HepG2 (cell line): ENCODE measurements around the gene AFDN. TPM values are rescaled to one million over a fixed set of nuclear protein-coding genes. Genes with fewer than 3 reads are reported as not detected.

Source experiments
- ATAC-seq: fragments of 200-7000 bp; cut with Tn5 transposase; 3 replicates; pipeline ENCODE4 v1.9.1; 2020; ENCODE audit warnings: mild to moderate bottlenecking, moderate library complexity
- BruUV-seq: library from RNA; stranded (reverse); fragments of 400-500 nt; replicated peaks from 2 replicates; lab custom pipeline; 2021; lab: Mats Ljungman, UMichigan
- CTCF ChIA-PET: fragments of 300-600 bp; formaldehyde crosslinking; extraction: SDS; loops from one replicate; lab custom pipeline; 2021; ENCODE audit warnings: low total read pairs, inconsistent platforms, low intra/inter-chr PET ratio; lab: Yijun Ruan, JAX
- POLR2A ChIA-PET: fragments of 350-600 bp; sonication (Branson Sonifier 250); formaldehyde crosslinking; loops from one replicate; lab custom pipeline; 2020; ENCODE audit warnings: antibody characterized with exemption, inconsistent platforms; lab: Yijun Ruan, JAX
- DNase-seq: peaks from one replicate; pipeline ENCODE4 v3.0.0-alpha.2; 2015; ENCODE audit warnings: low spot score
- FAIRE-seq: peaks from 3 replicates; lab custom pipeline; 2011; peaks lifted over from hg19 to GRCh38; lab: Jason Lieb, UNC
- H2AFZ ChIP-seq: one replicate; pipeline ENCODE4 v1.6.1; 2011; ENCODE audit warnings: low read length, inconsistent platforms
- H3K27ac ChIP-seq: fragments of 300-600 bp; 3 replicates; pipeline ENCODE4 v1.8.0; 2011; ENCODE audit warnings: mixed run types, mild to moderate bottlenecking, mixed read lengths, low read length, inconsistent platforms; ENCODE audit not compliant: insufficient read depth; ENCODE audit errors: extremely low read length
- H3K27me3 ChIP-seq, 2 experiments: fragments of 200-600 bp in 1 of 2; 2 replicates in 1 of 2; 3 replicates in 1 of 2; pipeline versions ENCODE4 v1.6.0 to v1.8.0; 2011; ENCODE audit warnings: low read length in 2 of 2, mild to moderate bottlenecking in 2 of 2, moderate library complexity in 2 of 2, inconsistent platforms in 1 of 2; ENCODE audit not compliant: insufficient read depth in 2 of 2, control insufficient read depth in 1 of 2
- H3K36me3 ChIP-seq, 2 experiments: fragments of 200-600 bp in 1 of 2; replicated peaks in 1 of 2; 2 replicates in 1 of 2; 3 replicates in 1 of 2; pipeline versions ENCODE4 v1.5.1 to v1.8.0; 2011; ENCODE audit warnings: low read length in 2 of 2, inconsistent platforms in 1 of 2; ENCODE audit not compliant: insufficient read depth in 2 of 2, control insufficient read depth in 1 of 2
- H3K4me1 ChIP-seq: 2 replicates; pipeline ENCODE4 v1.5.1; 2012; ENCODE audit warnings: low read length, inconsistent platforms; ENCODE audit not compliant: insufficient read depth
- H3K4me2 ChIP-seq: 2 replicates; pipeline ENCODE4 v1.6.0; 2011; ENCODE audit warnings: low read depth, low read length, inconsistent platforms
- H3K4me3 ChIP-seq, 3 experiments: fragments of 200-600 bp in 1 of 3; sonication (generic), shearing (Covaris generic) in 1 of 3; replicated peaks in 1 of 3; 2 replicates each; pipeline ENCODE4 v1.5.1; 2011 to 2016; ENCODE audit warnings: low read length in 3 of 3, inconsistent platforms in 2 of 3, low read depth in 2 of 3, mild to moderate bottlenecking in 2 of 3, control low read depth in 1 of 3, mixed read lengths in 1 of 3; ENCODE audit not compliant: insufficient read depth in 1 of 3
- H3K79me2 ChIP-seq: one replicate; pipeline ENCODE4 v1.6.1; 2011; ENCODE audit warnings: low read length, inconsistent platforms; ENCODE audit not compliant: insufficient read depth
- H3K9ac ChIP-seq: 2 replicates; pipeline ENCODE4 v1.6.0; 2011; ENCODE audit warnings: mild to moderate bottlenecking, low read depth, low read length, inconsistent platforms; ENCODE audit not compliant: insufficient read depth
- H3K9me3 ChIP-seq: 2 replicates; pipeline ENCODE4 v1.5.1; 2012; ENCODE audit warnings: mild to moderate bottlenecking, low read length
- H4K20me1 ChIP-seq: 2 replicates; pipeline ENCODE4 v1.6.0; 2011; ENCODE audit warnings: inconsistent platforms, mild to moderate bottlenecking, low read length, moderate library complexity; ENCODE audit not compliant: insufficient read depth
- ARID3A ChIP-seq: IDR thresholded peaks from 2 replicates; pipeline ENCODE4 v1.6.1; 2012; ENCODE audit warnings: low read depth, low read length, improper control_type of control experiment
- ATF7-NPFF ChIP-seq: sonication (generic); formaldehyde crosslinking; IDR thresholded peaks from 2 replicates; pipeline ENCODE4 v1.8.1; 2023; ENCODE audit warnings: mild to moderate bottlenecking, low read depth, missing genetic modification reagents, moderate library complexity
- CTCF ChIP-seq: sonication (generic); formaldehyde crosslinking; IDR thresholded peaks from 2 replicates; pipeline ENCODE4 v1.5.0; 2020; ENCODE audit warnings: mild to moderate bottlenecking, missing genetic modification reagents, moderate library complexity
- EHMT2 ChIP-seq: fragments of 200-600 bp; sonication (generic); IDR thresholded peaks from 2 replicates; pipeline ENCODE4 v1.7.0; 2017; ENCODE audit warnings: antibody characterized with exemption, low read depth, low read length, borderline replicate concordance
- RAD21 ChIP-seq: fragments of 450-650 bp; formaldehyde crosslinking; IDR thresholded peaks from 2 replicates; pipeline ENCODE4 v1.5.0; 2020; ENCODE audit warnings: mild to moderate bottlenecking
- RAD51 ChIP-seq: fragments of 450-650 bp; IDR thresholded peaks from 2 replicates; pipeline ENCODE4 v1.6.1; 2016; ENCODE audit warnings: borderline replicate concordance
- SMC3 ChIP-seq: IDR thresholded peaks from 2 replicates; pipeline ENCODE4 v1.6.1; 2011; ENCODE audit warnings: low read length, improper control_type of control experiment
- SOX13 ChIP-seq, 3 experiments: fragments of 450-650 bp in 1 of 3; sonication (generic) in 1 of 3; formaldehyde crosslinking in 1 of 3; IDR thresholded peaks in 2 of 3; conservative IDR thresholded peaks in 1 of 3; 2 replicates each; pipeline versions ENCODE4 v1.5.0 to v1.6.1; 2016 to 2020; ENCODE audit warnings: antibody characterized with exemption in 1 of 3, mild to moderate bottlenecking in 1 of 3, missing compliant biosample characterization in 1 of 3, missing genetic modification reagents in 1 of 3, moderate library complexity in 1 of 3
- STAG1 ChIP-seq: sonication (generic); formaldehyde crosslinking; IDR thresholded peaks from 2 replicates; pipeline ENCODE4 v1.4.0; 2020; ENCODE audit warnings: missing genetic modification reagents
- U2AF1 ChIP-seq: fragments of 200-400 bp; formaldehyde crosslinking; optimal IDR thresholded peaks from 2 replicates; pipeline ENCODE3; 2017; ENCODE audit warnings: mild to moderate bottlenecking, low read depth, low read length
- ZBTB33 ChIP-seq: sonication (generic); formaldehyde crosslinking; IDR thresholded peaks from 2 replicates; pipeline ENCODE4 v1.4.0; 2020; ENCODE audit warnings: missing genetic modification reagents
- ZBTB38 ChIP-seq: sonication (generic); formaldehyde crosslinking; IDR thresholded peaks from 2 replicates; pipeline ENCODE4 v1.5.1; 2020; ENCODE audit warnings: mild to moderate bottlenecking, missing genetic modification reagents
- ZNF224 ChIP-seq: sonication (generic); formaldehyde crosslinking; IDR thresholded peaks from 2 replicates; pipeline ENCODE4 v1.5.0; 2020; ENCODE audit warnings: mild to moderate bottlenecking, missing genetic modification reagents
- ZUFSP ChIP-seq: sonication (generic); formaldehyde crosslinking; IDR thresholded peaks from 2 replicates; pipeline ENCODE4 v1.9.0; 2021; ENCODE audit warnings: missing genetic modification reagents, mild to moderate bottlenecking, borderline replicate concordance
- WGBS: methylation state at CpG from one replicate; pipeline ENCODE4 v1.1.6; 2017; ENCODE audit warnings: low lambda C conversion rate; 5-methylcytosine and 5-hydroxymethylcytosine counted together
- in situ Hi-C: cut with HindIII; loops from 2 replicates; pipeline ENCODE4 v1.10.0; 2017; ENCODE audit warnings: low pct_unique_long_range_greater_than_20kb; ENCODE audit not compliant: extremely low pct_ligation_motif_present
- intact Hi-C: fragments of 100-400 bp; cut with micrococcal nuclease; formaldehyde crosslinking; loops from one replicate; pipeline ENCODE4 v1.10.0; 2022; ENCODE audit not compliant: unreplicated experiment
- polyA plus RNA-seq, 8 experiments: library from polyadenylated mRNA; depleted of rRNA in 3 of 8; stranded (reverse) in 7 of 8; unstranded in 1 of 8; fragments of >200 nt; fragmentation: Illumina TruSeq in 4 of 8; extraction: Trizol in 4 of 8; gene quantifications; 2 replicates each; pipeline versions ENCODE4 v1.2.1 to v1.2.3, GENCODE V29; 2011 to 2016; ENCODE audit warnings: low read depth in 4 of 8, missing spikeins in 1 of 8, mixed read lengths in 1 of 8; ENCODE audit not compliant: insufficient read depth in 1 of 8
- total RNA-seq, 5 experiments: library from RNA; depleted of rRNA; stranded (reverse); fragments of >200 nt; fragmentation: Illumina TruSeq; extraction: Trizol; gene quantifications; 2 replicates each; pipeline ENCODE4 v1.2.3, GENCODE V29; 2016; ENCODE audit warnings: low read depth in 1 of 5

The AFDN gene
- total and polyA plus RNA-seq, 2 of the 13 experiments (the other 11 are each of a cell fraction or from before 2014, with no cell fraction given) = 136 to 151 TPM

- in situ Hi-C loops (no loop called here), intact Hi-C loops (loop anchor here (2.0 kb wide), 1 partner anchor 59 kb away; no protein-coding TSS in a partner anchor)
- ChIA-PET POLR2A (no interaction called here), CTCF (interaction anchor here (0.7 to 1.9 kb wide), 2 partner anchors 21 to 60 kb away, joined by 3 to 9 read pairs; no protein-coding TSS in a partner anchor)
- H4K20me1 ChIP-seq = no peaks in the 10 kb centered on the region
- no peaks in the 10 kb centered on the region for H3K9me3 ChIP-seq
- H3K36me3 ChIP-seq = peaks cover 15 to 44% of the 10 kb centered on the region in 2 experiments
- TF ChIP-seq CTCF (CRISPR knock-in tag) = peak; percentile 71
- peak; percentile 71 for TF ChIP-seq STAG1 (CRISPR knock-in tag)
- no peak for TF ChIP-seq ZUFSP
- TF ChIP-seq RAD21 (CRISPR knock-in tag) = peak; percentile 36; the same call in 1 of the 2 replicates
- no peak for TF ChIP-seq SOX13 (IDR thresholded peaks at IDR 0.05)
- TF ChIP-seq SOX13 (CRISPR knock-in tag; conservative IDR thresholded peaks at IDR 0.05 in 1 of 2, IDR thresholded peaks at IDR 0.05 in 1 of 2) = no peak
- TF ChIP-seq ATF7-NPFF = no peak
- no peak for TF ChIP-seq EHMT2
- peak; percentile 82; the same call in 1 of the 2 replicates for TF ChIP-seq ARID3A
- TF ChIP-seq SMC3 = peak; percentile 63
- TF ChIP-seq ZBTB38 (CRISPR knock-in tag) = peak; percentile 82
- no peak for TF ChIP-seq ZNF224
- peak; percentile 93 for TF ChIP-seq ZBTB33 (CRISPR knock-in tag)
- peak; percentile 22 for TF ChIP-seq U2AF1
- TF ChIP-seq RAD51 = no peak
- no peak overlapping the region for H3K4me2 ChIP-seq
- peak; percentile 65 for DNase-seq
- no peak overlapping the region for H3K27ac ChIP-seq
- WGBS = 79% methylated on average over 6 of the region's 6 CpGs
- FAIRE-seq = no peak
- no peaks in the 10 kb centered on the region for H3K79me2 ChIP-seq
- no TSS peak for BruUV-seq
- ATAC-seq = peak; percentile 42
- H3K27me3 ChIP-seq = no peaks in the 10 kb centered on the region
- no peak overlapping the region for H3K9ac ChIP-seq
- no peak overlapping the region for H2AFZ ChIP-seq
- H3K4me3 ChIP-seq = no peak overlapping the region
- H3K4me1 ChIP-seq = peaks cover 38% of the 10 kb centered on the region
These were observed 141.4 kb downstream of the AFDN start for GRCh38 chr6:167968091-167968490.
